NCI-H2107 (cell line): ENCODE measurements around the gene VPS13C.
"Not testable (repeated sequence)": the region's sequence is repeated elsewhere in the genome, so short reads cannot be mapped to it uniquely, and the experiment has no call there.

Source experiments
- DNase-seq: peaks from one replicate; lab custom pipeline; 2025; lab: John Stamatoyannopoulos, UW

Gene VPS13C

DNA sequence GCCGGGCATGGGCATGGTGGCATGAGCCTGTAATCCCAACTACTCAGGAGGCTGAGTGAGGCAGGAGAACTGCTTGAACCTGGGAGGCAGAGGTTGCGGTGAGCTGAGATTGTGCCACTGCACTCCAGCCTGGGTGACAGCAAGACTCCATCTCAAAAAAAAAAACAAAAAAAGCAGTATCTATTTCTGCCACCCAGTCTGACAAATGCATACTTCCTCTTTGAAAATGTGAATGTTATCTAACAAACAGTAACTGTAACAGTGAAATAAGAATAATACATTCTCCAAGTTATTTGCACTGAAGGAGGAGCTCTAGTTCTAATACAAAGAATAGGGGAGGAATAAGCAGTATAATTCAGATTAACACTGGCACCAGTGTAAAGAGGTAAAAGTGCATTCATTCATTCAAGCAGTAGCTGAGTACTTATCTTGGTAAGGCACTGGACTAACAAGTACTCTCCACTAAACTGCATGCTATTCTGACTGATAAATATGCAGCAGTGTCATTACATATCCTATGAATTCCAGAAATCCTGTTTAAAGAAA lies 12.9 kb downstream of the VPS13C start:
- no peak for DNase-seq

DNA sequence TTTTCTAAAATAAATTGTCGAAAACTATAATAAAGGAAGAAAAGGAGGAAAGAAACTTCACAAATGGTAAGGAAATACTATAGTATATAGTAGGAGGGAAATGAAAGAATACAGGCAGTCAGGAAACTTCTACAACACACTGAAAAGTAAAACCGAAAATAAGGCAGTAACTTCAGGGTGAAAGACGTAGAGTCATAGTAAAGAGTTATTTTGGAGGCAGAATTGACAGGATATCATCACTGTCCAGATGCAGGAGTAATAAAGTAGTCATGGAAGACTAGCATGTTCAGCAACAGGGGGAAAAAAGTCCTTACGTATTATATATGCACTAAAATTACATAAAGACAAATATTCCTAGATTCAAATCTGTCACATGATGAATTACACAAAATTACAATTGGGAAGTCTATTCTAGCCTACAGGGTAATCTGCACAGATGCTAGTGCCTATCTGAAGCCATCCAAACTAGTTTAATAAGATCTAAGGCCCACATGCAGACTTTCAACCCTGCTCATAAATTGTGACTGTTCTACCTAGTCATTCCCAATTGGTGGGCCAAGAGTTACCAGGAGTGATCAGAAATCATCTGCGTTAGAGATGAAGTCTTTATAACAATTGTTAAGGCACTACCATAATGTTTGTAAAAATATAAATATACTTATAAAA lies 14.0 kb downstream of the VPS13C start:
- DNase-seq = no peak

DNA sequence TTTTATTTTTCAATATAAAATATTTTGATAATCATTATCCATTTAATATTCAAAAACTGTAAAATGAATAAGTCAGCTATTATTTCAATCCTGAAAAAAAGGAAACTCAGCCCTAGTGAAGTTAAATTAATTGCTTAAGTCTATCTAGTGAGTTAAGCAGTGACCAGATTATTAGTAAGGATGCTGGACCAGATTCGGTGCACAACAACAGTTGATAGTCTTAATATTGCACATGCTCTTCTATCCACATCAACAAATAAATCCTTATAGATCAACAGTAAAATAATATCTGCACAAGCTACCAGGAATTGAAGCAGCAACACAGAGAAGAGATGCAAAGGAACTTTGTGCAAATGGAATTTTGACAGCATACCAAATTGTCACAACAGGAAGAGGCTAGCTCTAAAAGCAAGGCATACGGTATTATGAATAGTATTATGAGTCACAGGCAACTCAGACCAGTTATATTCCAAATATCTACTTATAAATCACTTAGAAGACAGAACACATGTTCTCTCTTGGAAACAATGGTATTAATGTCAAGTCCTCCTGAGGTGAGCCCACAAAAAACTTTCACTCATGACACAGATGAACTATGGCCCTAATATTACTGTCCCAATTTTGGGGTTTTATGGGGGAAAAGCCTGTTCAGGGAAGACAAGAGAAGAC lies 24.9 kb downstream of the VPS13C start:
- no peak for DNase-seq

DNA sequence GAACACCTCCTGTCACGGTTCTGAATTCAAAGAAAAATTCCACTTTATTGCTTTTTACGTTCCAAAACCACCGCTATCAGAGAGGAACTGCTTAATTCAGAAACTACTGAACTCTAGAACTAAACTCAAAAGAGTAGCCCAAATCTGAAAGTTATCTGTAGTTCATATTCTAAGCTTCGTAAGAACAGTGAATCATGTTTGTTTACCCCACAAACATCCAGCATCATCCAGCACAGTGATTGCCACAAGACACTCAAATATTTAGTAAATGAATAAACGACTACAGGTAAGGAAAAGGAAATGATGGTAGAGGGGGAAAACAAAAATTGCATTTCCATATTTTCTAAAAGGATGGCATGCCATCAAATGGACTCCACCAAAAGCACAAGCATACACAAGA lies 32.3 kb downstream of the VPS13C start:
- no peak for DNase-seq

DNA sequence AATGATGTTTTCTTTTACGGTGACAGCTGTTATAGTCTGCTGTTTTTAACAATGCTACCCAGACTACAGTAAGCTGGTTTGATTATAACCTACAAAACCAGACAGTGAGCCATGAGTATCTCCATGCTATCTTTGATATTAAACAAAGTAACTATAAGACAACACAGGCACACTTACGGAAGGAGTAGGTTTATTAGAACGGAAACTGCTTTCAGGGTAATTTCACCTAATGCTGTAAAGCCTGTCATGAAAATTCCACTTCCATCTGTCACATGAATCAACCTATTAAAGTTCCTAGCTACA lies 33.0 kb downstream of the VPS13C start:
- DNase-seq = no peak

DNA sequence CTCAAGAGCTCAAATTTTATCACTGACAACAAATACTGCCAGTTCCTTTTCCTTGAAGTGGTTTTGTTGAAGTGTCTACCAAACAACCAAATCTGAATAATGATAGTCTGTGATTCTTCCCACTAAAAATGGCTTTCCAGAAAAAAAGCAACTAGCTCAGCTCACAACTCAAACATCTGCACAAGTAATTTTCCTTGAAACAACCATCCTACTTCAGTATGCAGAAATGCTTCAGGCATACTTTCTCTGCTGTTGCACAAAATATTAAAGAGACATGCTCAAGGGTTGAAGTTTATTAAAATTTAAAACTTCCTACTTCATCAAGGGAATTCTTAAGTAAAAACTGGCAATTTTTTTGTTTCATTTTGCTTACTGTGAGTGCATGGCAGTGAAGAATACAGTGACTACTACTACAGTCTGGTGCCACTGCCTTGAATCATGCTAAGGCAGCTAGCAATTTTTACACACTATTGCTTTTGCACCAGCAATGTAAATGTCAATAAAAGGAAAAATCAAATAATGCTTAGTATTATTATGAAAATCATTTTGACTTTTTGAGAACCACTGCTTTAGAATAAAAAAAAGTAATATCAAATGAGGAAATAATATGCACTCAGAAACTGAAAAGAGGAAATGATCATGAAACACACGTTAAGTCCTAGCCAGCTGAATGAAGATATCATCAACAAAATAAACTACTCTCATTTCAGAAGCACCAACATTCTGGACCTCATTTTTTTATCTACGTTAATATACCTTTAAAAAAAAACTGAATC lies 33.6 kb downstream of the VPS13C start:
- DNase-seq = no peak

DNA sequence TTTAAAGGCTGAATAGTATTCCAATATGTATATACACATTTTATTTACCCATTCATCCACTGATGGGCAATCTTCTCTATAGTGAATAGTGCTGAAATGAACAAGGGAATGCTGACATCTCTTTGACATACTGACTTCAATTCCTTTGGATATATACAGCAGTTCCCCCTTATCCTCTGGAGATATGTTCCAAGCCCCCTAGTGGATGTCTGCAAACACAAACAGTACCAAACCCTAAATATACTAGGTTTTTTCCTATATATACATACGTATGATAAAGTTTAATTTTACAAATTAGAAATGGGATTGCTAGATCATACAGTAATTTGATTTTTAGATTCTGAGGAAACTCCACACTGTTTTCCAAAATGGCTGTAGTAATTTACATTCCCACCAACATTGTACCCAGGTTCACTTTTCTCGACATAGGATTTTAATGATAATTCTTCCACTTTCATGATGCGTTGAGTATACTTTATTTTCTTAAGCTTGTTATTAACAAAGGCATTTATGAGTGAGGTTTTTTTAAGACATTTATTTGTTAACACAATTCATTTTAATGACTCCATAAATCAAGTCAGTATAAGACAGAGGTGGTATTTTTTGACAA lies 38.2 kb downstream of the VPS13C start:
- DNase-seq = no peak

DNA sequence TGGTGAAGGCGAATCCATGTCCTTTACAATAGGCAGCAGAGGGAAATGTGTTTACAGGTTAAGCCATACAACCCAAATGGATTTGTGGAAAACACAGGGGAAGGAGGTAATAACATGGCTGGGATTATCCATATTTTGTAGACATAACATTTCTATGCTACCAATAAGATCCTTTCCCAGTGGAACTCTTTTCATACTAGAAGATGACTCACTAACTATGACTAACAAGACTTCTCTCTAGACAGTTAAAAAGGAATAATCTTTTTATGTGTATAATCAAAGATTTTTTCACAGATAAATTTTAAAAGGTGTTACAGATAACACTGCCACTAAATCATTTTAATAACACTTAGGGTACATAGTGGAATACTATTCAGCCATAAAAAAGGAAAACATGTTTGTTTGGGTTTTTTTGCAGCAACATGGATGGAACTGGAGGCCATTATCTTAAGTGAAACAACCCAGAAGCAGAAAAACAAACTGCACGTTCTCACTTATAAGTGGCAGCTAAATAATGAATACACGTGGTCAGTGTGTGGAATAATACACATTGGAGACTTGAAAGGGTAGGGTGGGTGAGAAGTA lies 39.6 kb downstream of the VPS13C start:
- DNase-seq = no peak

DNA sequence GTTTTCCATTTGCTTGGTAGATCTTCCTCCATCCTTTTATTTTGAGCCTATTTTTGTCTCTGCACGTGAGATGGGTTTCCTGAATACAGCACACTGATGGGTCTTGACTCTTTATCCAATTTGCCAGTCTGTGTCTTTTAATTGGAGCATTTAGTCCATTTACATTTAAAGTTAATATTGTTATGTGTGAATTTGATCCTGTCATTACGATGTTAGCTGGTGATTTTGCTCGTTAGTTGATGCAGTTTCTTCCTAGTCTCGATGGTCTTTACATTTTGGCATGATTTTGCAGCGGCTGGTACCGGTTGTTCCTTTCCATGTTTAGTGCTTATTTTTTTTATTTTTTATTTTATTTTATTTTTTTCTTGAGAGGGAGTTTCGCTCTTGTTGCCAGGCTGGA lies 54.9 kb downstream of the VPS13C start:
- DNase-seq = not testable (repeated sequence)

DNA sequence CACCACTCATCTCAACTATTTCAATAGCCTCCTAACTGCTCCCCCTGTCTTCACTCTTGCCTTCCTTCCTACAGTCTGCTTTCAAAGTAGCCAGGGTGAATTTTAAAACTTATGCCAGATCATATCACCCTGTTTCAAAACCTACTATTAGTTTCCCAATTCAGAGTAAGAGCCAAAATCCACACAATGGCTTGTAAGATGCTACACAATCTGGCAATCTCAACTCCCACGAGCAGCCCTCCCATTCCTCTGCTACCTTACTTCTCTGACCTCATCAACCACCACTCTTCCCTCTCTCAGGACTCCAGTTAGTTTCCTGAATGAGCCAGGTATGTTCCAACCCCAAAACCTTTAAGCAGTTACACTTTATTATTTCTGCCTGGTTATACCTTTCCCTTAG lies 62.5 kb downstream of the VPS13C start:
- DNase-seq = no peak

DNA sequence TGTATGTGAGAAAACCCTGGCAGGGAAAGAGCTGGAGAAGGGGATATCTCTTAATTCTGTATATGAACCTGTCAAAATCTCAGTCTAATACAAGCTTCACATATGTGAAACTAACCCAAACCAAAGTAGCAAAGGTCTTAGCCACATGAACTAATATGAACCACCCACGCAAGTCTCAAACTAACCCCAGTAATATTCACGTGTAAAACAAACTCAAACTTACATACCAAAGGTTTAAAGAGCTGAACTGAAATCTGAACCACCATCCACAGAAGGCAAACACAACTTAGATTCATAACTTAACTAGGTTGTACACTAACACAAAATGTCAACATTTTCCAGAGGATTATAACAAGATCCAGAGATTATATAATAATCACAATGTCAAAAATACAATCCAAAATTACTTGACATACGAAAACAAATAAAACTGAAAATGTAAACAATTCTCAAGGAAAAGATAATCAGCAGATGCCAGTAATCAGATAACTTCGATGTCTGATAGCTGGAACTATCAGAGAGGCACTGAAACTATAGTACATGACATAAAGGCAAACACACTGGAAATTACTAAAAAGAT lies 64.1 kb downstream of the VPS13C start:
- DNase-seq = no peak

DNA sequence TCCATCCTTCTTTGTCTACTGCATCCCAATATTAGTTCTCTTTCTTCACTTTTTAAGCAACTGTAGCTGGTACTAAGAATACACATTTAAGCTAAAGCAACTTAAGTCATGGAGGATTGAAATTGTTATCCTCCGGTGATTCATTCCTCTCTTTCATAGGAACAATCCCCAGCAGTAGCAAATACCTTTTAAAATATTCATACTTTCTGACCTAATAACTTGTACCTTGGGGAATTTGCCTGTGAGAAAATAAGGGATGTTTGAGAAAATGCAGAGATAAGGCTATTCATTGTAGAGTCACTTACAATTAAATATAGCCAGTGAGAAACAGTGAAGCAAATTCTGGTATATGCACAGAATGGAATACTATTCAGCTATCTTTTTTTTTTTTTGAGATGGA lies 66.0 kb downstream of the VPS13C start:
- no peak for DNase-seq

DNA sequence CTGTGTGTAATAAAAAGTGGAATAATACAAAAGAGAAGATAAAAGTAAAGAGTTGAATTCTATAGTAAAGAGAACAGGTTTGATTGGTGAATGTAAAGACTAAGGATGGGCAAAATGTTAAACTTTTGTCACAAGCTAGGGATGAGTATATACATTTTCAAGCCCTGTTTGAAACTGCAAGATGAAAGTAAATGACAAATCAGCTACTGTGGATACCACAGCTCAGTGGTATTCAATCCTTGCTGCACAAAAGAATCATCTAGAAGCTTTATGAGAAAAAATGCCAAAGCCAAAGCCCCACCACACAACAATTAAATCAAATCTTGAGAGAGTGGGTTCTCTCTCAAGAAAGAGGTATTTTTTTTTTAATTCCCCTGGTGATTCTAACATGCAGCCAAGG lies 67.7 kb downstream of the VPS13C start:
- DNase-seq = no peak

DNA sequence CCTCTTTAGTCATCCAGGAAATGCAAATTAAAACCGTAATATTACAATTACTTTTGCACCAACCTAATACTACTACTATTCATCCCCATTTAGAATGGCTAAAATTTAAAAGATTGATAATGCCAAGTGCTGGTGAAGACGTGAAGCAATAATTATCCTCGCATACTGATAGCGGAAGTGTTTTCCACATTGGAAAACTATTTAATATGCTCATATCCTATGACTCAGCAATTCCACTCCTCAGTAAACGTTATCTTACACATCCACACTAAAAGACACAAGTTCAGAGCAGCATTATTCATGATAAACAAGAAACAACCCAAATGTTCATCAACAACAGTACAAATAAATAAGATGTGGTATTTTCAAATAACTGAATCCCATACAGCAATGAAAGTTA lies 70.6 kb downstream of the VPS13C start:
- no peak for DNase-seq

DNA sequence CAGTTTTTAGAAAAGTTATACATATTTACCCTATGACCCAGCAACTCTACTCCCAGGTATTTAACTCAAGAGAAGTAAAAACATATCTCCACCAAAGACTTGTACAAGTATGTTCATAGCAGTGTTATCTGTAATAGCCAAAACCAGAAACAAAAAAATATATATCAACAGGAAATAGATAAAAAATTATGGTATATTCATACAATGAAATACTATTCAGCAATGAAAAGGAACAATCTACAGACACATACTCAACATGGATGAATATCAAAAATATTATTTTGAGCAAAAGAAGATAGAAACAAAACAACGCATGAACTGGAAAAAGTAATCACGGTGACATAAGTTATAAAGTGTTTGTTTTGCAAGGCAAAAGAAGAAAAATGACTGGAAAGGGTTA lies 72.4 kb downstream of the VPS13C start:
- no peak for DNase-seq

DNA sequence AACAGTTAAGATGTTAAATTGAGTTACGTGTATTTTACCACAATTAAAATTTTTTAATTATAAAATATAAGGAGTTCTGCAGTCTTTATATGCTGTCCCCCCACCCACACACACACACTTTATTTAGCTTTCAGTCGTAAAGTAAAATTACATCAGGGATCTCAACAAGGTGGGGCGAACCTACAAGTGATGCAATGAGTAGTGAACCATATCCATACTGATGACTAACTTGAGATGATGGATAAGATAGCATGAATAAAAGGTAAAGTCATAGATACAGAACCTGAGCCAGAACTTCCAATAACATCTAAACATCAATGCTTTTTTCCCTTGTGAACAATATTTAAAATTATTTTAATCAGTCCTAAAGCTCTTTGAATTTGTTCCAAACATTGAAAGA lies 77.2 kb downstream of the VPS13C start:
- DNase-seq = no peak

DNA sequence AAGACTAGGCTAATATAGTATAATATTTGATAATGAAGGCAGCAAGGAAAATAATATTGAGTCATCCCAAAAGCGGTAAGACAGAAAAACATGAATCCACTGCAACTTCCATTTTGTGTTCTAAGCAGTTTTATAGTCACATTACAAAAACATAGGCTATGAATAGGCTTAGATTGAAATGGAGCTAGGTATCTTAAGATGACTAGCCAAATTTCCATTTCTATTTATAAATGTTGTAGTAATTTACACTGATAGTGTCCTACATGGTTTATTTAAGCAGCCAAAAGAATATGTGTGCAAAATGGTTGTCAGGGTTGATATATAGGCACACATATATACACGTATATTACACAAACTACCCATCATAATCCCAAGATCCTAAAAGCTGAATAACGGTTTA lies 82.0 kb downstream of the VPS13C start:
- DNase-seq = no peak

DNA sequence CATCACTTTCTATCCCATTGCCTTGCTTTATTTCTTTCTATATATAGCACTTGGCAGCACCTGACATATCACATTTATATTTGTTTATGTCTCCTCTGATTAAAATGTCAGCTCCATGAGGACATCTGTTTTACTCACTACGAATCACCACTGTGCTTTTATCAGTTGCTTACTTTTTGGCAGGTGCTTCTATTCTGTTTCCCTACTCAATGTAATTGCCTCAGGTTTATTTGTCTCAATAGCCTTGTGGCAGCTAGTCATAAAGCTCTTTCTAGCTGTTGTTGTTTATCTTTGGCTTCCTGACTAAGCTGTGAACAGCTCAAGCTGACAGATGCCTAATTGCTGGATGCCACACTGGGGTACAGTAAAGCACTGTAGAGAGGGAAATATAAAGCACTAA lies 85.5 kb downstream of the VPS13C start:
- no peak for DNase-seq

DNA sequence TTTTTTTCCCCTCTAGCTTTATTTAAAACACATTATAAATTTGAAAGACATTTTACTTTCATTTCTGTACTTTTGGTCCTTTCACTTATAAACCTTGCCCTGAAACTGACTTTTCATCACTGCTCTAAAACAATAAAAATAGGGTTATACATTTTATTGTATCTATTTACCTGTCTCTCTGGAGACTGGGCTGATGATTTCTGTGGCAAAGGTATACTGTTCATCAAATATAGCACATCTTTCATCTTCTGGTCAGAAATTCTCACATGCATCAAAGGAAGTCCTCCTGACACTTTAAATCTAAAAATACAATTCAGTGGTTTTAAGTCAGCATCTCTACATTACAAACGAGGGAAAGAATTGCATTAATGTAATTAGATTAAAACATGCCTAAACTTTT lies 86.1 kb downstream of the VPS13C start:
- DNase-seq = no peak

DNA sequence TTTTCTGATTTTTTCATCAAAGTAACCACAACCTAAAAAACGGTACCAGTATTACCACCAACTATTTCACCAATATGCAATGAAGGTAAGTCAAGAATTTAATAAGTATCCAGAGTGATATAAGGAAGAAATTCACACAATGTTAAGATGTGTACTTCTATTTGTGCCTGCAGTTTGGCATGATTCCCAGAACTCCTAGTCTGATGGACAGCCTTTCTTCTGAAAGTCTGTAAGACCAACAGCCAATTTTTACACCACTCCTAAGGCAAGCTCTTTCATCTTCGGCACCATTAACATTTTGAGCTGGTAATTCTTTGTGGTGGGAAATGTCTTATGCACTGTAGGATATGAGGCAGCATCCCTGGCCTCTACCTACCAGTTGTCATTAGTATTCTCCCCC lies 108.3 kb downstream of the VPS13C start:
- DNase-seq = no peak

DNA sequence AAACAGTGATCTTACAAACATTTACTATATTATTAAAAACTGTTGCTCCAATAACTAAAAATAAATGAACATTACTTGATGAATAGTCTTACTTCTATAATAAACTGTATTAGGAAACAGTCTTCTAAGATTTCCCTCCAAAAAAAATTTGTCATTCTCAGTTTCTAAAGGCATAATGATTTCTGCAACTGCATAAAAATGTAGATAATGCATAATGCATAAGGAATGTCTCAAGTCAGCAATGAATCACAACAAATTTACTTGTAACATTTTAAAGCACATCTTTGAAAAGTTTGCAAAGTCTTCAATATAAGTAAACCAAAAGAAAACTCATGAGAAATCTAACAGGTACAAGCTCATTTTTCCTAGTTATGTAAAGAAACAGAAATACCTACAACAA lies 113.5 kb downstream of the VPS13C start:
- DNase-seq = no peak

DNA sequence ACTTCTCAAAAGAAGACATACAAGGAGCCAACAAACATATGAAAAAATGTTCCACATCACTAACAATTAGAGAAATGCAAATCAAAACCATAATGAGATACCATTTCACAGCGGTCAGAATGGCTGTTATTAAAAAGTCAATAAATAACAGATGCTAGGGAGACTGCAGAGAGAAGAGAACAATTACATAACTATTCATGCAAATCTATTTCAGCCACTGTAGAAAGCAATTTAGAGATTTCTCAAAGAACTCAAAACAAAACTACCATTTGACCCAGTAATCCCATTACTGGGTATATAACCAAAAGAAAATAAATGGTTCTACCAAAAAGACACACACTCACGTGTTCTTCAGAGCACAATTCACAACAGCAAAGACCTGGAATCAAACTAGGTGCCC lies 116.3 kb downstream of the VPS13C start:
- DNase-seq = no peak
